Testis (tissue), 2 donors: ENCODE results near the gene NCAM2.

Experiments
- CTCF ChIP-seq, 3 experiments: fragments of 450-650 bp in 2 of 3; fragments of 200-600 bp in 1 of 3; sonication (generic) in 1 of 3; IDR thresholded peaks; one replicate each; pipeline ENCODE4 v1.5.1; 2016 to 2019; ENCODE audit warnings: antibody characterized with exemption in 3 of 3, mild to moderate bottlenecking in 2 of 3, moderate library complexity in 1 of 3
- POLR2A ChIP-seq: fragments of 450-650 bp; IDR thresholded peaks from one replicate; pipeline ENCODE4 v1.6.1; 2017; ENCODE audit warnings: antibody characterized with exemption, mild to moderate bottlenecking, moderate library complexity

- TF ChIP-seq CTCF (IDR thresholded peaks at IDR 0.05) (no peak), POLR2A (no peak)
These were observed 120.9 kb downstream of the NCAM2 start for GRCh38 chr21:21119091-21119490.
